Central memory CD8-positive, alpha-beta T cell (primary cell): ENCODE measurements around the gene EPHA4.

Experiments
- ATAC-seq: fragments of 150-1000 bp; cut with Tn5 transposase; replicated peaks from 2 replicates; pipeline ENCODE4 v1.10.0; 2022; ENCODE audit warnings: mild to moderate bottlenecking, moderate FRiP score, moderate number of reproducible peaks; ENCODE audit not compliant: poor library complexity, severe bottlenecking; ENCODE audit errors: extremely low read depth
- DNase-seq, 2 donors: peaks; one replicate each; pipeline ENCODE4 v3.0.0; 2021; ENCODE audit warnings: low spot score in 2 of 2
- H3K27ac Mint-ChIP-seq: one replicate; pipeline ENCODE4 v1.8.0; 2022; ENCODE audit warnings: low read depth, mild to moderate bottlenecking, moderate library complexity, mixed read lengths
- H3K27me3 Mint-ChIP-seq: one replicate; pipeline ENCODE4 v1.8.0; 2022; ENCODE audit warnings: mixed read lengths
- H3K36me3 Mint-ChIP-seq: one replicate; pipeline ENCODE4 v1.8.0; 2022; ENCODE audit warnings: mild to moderate bottlenecking, moderate library complexity, mixed read lengths; ENCODE audit not compliant: insufficient read depth
- H3K4me1 Mint-ChIP-seq: one replicate; pipeline ENCODE4 v1.8.0; 2022; ENCODE audit warnings: mixed read lengths
- H3K4me3 Mint-ChIP-seq: one replicate; pipeline ENCODE4 v1.8.0; 2022; ENCODE audit warnings: mild to moderate bottlenecking, moderate library complexity, mixed read lengths
- H3K9me3 Mint-ChIP-seq: one replicate; pipeline ENCODE4 v1.8.0; 2022; ENCODE audit warnings: mixed read lengths

EPHA4 gene

GRCh38 chr2:221468317-221468716 lies 103.8 kb downstream of the EPHA4 start:
- Mint-ChIP-seq H3K27ac (peak overlapping the region; percentile 16), H3K4me3 (no peak overlapping the region)

GRCh38 chr2:221467610-221468009 lies 104.5 kb downstream of the EPHA4 start:
- DNase-seq (no peak), ATAC-seq (no peak)
- Mint-ChIP-seq H3K4me3 (no peak overlapping the region), H3K4me1 (peaks cover 46% of the 10 kb centered on the region), H3K27ac (peak overlapping the region; percentile 16), H3K36me3 (peaks cover 2% of the 10 kb centered on the region), H3K9me3 (no peaks in the 10 kb centered on the region), H3K27me3 (no peaks in the 10 kb centered on the region)

More at GRCh38 chr2:221468317-221468716, 103.8 kb downstream of the EPHA4 start:
- ATAC-seq (no peak), DNase-seq (no peak)
- Mint-ChIP-seq H3K9me3 (no peaks in the 10 kb centered on the region), H3K4me1 (peaks cover 38% of the 10 kb centered on the region), H3K27me3 (no peaks in the 10 kb centered on the region), H3K36me3 (peaks cover 2% of the 10 kb centered on the region)

GRCh38 chr2:221466744-221467143 lies 105.4 kb downstream of the EPHA4 start:
- DNase-seq: no peak
- ATAC-seq: no peak
- Mint-ChIP-seq H3K27ac (no peak overlapping the region), H3K9me3 (no peaks in the 10 kb centered on the region), H3K4me1 (peaks cover 46% of the 10 kb centered on the region), H3K4me3 (no peak overlapping the region), H3K27me3 (no peaks in the 10 kb centered on the region), H3K36me3 (peaks cover 2% of the 10 kb centered on the region)

- Mint-ChIP-seq H3K27me3 (no peaks in the 10 kb centered on the region), H3K27ac (no peak overlapping the region), H3K9me3 (no peaks in the 10 kb centered on the region), H3K36me3 (peaks cover 2% of the 10 kb centered on the region), H3K4me3 (no peak overlapping the region), H3K4me1 (peaks cover 46% of the 10 kb centered on the region)
- no peak for DNase-seq
- no peak for ATAC-seq
Observed at GRCh38 chr2:221465776-221466175, 106.3 kb downstream of the EPHA4 start.

- Mint-ChIP-seq H3K4me1 (peaks cover 46% of the 10 kb centered on the region), H3K36me3 (peaks cover 2% of the 10 kb centered on the region), H3K27ac (no peak overlapping the region), H3K4me3 (no peak overlapping the region), H3K9me3 (no peaks in the 10 kb centered on the region), H3K27me3 (no peaks in the 10 kb centered on the region)
- DNase-seq (no peak), ATAC-seq (no peak)
Observed at GRCh38 chr2:221464971-221465370, 107.1 kb downstream of the EPHA4 start.

GRCh38 chr2:221463241-221463896 lies 108.7 kb downstream of the EPHA4 start:
- no peaks in the 10 kb centered on the region for H3K9me3 Mint-ChIP-seq
- H3K27ac Mint-ChIP-seq: peak overlapping the region; percentile 32
- DNase-seq: no peak
- peak overlapping the region; percentile 12 for H3K4me3 Mint-ChIP-seq
- H3K4me1 Mint-ChIP-seq: peaks cover 40% of the 10 kb centered on the region
- H3K27me3 Mint-ChIP-seq: no peaks in the 10 kb centered on the region
- H3K36me3 Mint-ChIP-seq: peaks cover under 1% of the 10 kb centered on the region
- ATAC-seq: peak; percentile 54

GRCh38 chr2:221461901-221462300 lies 110.2 kb downstream of the EPHA4 start:
- H3K27ac Mint-ChIP-seq: no peak overlapping the region
- no peaks in the 10 kb centered on the region for H3K27me3 Mint-ChIP-seq
- ATAC-seq (no peak), DNase-seq (no peak)
- H3K4me3 Mint-ChIP-seq: no peak overlapping the region
- H3K9me3 Mint-ChIP-seq: no peaks in the 10 kb centered on the region
- no peaks in the 10 kb centered on the region for H3K36me3 Mint-ChIP-seq
- H3K4me1 Mint-ChIP-seq: peaks cover 31% of the 10 kb centered on the region

- no peaks in the 10 kb centered on the region for H3K9me3 Mint-ChIP-seq
- DNase-seq: no peak
- no peak for ATAC-seq
- no peaks in the 10 kb centered on the region for H3K27me3 Mint-ChIP-seq
- no peaks in the 10 kb centered on the region for H3K36me3 Mint-ChIP-seq
- peaks cover 25% of the 10 kb centered on the region for H3K4me1 Mint-ChIP-seq
- H3K27ac Mint-ChIP-seq: no peak overlapping the region
- H3K4me3 Mint-ChIP-seq: no peak overlapping the region
Observed at GRCh38 chr2:221460136-221460535, 112.0 kb downstream of the EPHA4 start.

- H3K9me3 Mint-ChIP-seq: no peaks in the 10 kb centered on the region
- no peak overlapping the region for H3K4me3 Mint-ChIP-seq
- H3K4me1 Mint-ChIP-seq: peaks cover 10% of the 10 kb centered on the region
- ATAC-seq (no peak), DNase-seq (no peak)
- H3K27ac Mint-ChIP-seq: no peak overlapping the region
- H3K36me3 Mint-ChIP-seq: no peaks in the 10 kb centered on the region
- no peaks in the 10 kb centered on the region for H3K27me3 Mint-ChIP-seq
Observed at GRCh38 chr2:221458578-221458977, 113.5 kb downstream of the EPHA4 start.

- no peaks in the 10 kb centered on the region for H3K27me3 Mint-ChIP-seq
- H3K4me3 Mint-ChIP-seq: no peak overlapping the region
- ATAC-seq: no peak
- DNase-seq: no peak
- H3K9me3 Mint-ChIP-seq: no peaks in the 10 kb centered on the region
- no peaks in the 10 kb centered on the region for H3K4me1 Mint-ChIP-seq
- H3K27ac Mint-ChIP-seq: no peak overlapping the region
- H3K36me3 Mint-ChIP-seq: peaks cover 3% of the 10 kb centered on the region
Observed at GRCh38 chr2:221455214-221455613, 116.9 kb downstream of the EPHA4 start.

- Mint-ChIP-seq H3K27me3 (no peaks in the 10 kb centered on the region), H3K4me3 (no peak overlapping the region)
- no peak for ATAC-seq
Observed at GRCh38 chr2:221454459-221455105, 117.5 kb downstream of the EPHA4 start.

GRCh38 chr2:221451862-221452788 lies 120.0 kb downstream of the EPHA4 start:
- Mint-ChIP-seq H3K4me3 (no peak overlapping the region), H3K27me3 (no peaks in the 10 kb centered on the region), H3K36me3 (peaks cover 6% of the 10 kb centered on the region), H3K9me3 (no peaks in the 10 kb centered on the region), H3K4me1 (no peaks in the 10 kb centered on the region), H3K27ac (no peak overlapping the region)
- ATAC-seq (no peak), DNase-seq (no peak)

More at GRCh38 chr2:221454459-221455105, 117.5 kb downstream of the EPHA4 start:
- peaks cover 4% of the 10 kb centered on the region for H3K36me3 Mint-ChIP-seq
- no peaks in the 10 kb centered on the region for H3K4me1 Mint-ChIP-seq
- no peak overlapping the region for H3K27ac Mint-ChIP-seq
- H3K9me3 Mint-ChIP-seq: no peaks in the 10 kb centered on the region
- no peak for DNase-seq
